Trophoblast cell (in vitro differentiated cells and primary cell): Measurements from ENCODE around the gene DCX.

Experiments
- DNase-seq, 2 donors: peaks; one replicate each; pipeline ENCODE4 v3.0.0-alpha.2; 2016
- H2AFZ ChIP-seq: 2 replicates; pipeline ENCODE4 v1.6.1; 2013; ENCODE audit warnings: low read length, moderate library complexity, mild to moderate bottlenecking; ENCODE audit not compliant: insufficient read depth, poor library complexity
- H2AK5ac ChIP-seq: 2 replicates; pipeline ENCODE4 v1.6.1; 2013; ENCODE audit warnings: mild to moderate bottlenecking, low read length
- H2BK120ac ChIP-seq: 2 replicates; pipeline ENCODE4 v1.6.1; 2013; ENCODE audit warnings: low read length, mild to moderate bottlenecking, moderate library complexity; ENCODE audit not compliant: insufficient read depth, poor library complexity
- H2BK12ac ChIP-seq: 2 replicates; pipeline ENCODE4 v1.6.1; 2013; ENCODE audit warnings: mild to moderate bottlenecking, low read length, moderate library complexity
- H2BK5ac ChIP-seq: 2 replicates; pipeline ENCODE4 v1.6.1; 2013; ENCODE audit warnings: low read length, low read depth, moderate library complexity, mild to moderate bottlenecking; ENCODE audit not compliant: poor library complexity
- H3K14ac ChIP-seq: 2 replicates; pipeline ENCODE4 v1.6.1; 2013; ENCODE audit warnings: mild to moderate bottlenecking, low read length
- H3K18ac ChIP-seq: 2 replicates; pipeline ENCODE4 v1.6.1; 2013; ENCODE audit warnings: mild to moderate bottlenecking, low read length
- H3K23ac ChIP-seq: 2 replicates; pipeline ENCODE4 v1.6.1; 2013; ENCODE audit warnings: low read length
- H3K27ac ChIP-seq: 2 replicates; pipeline ENCODE4 v1.5.1; 2013; ENCODE audit warnings: low read depth, mild to moderate bottlenecking, inconsistent platforms, low read length, moderate library complexity
- H3K27me3 ChIP-seq: 2 replicates; pipeline ENCODE4 v1.6.1; 2013; ENCODE audit warnings: inconsistent platforms, mild to moderate bottlenecking, low read length, moderate library complexity; ENCODE audit not compliant: insufficient read depth
- H3K36me3 ChIP-seq, 2 experiments: 1 replicate in 1 of 2; 2 replicates in 1 of 2; pipeline ENCODE4 v1.6.1; 2013; ENCODE audit warnings: low read length in 2 of 2, mild to moderate bottlenecking in 2 of 2, moderate library complexity in 1 of 2; ENCODE audit not compliant: insufficient read depth in 2 of 2, control insufficient read depth in 1 of 2
- H3K4ac ChIP-seq: 2 replicates; pipeline ENCODE4 v1.6.1; 2013; ENCODE audit warnings: low read depth, mild to moderate bottlenecking, low read length, moderate library complexity
- H3K4me1 ChIP-seq, 2 experiments: 1 replicate in 1 of 2; 2 replicates in 1 of 2; pipeline ENCODE4 v1.6.1; 2013; ENCODE audit warnings: low read length in 2 of 2, mild to moderate bottlenecking in 2 of 2, moderate library complexity in 1 of 2; ENCODE audit not compliant: insufficient read depth in 2 of 2, control insufficient read depth in 1 of 2
- H3K4me2 ChIP-seq: 2 replicates; pipeline ENCODE4 v1.6.1; 2013; ENCODE audit warnings: inconsistent platforms, mild to moderate bottlenecking, low read length, moderate library complexity
- H3K4me3 ChIP-seq: 2 replicates; pipeline ENCODE4 v1.5.1; 2013; ENCODE audit warnings: mild to moderate bottlenecking, low read depth, low read length, inconsistent platforms
- H3K79me1 ChIP-seq: one replicate; pipeline ENCODE4 v1.6.1; 2013; ENCODE audit warnings: low read length
- H3K79me2 ChIP-seq: 2 replicates; pipeline ENCODE4 v1.6.1; 2013; ENCODE audit warnings: low read length, mild to moderate bottlenecking; ENCODE audit not compliant: control insufficient read depth, insufficient read depth, poor library complexity
- H3K9ac ChIP-seq: 2 replicates; pipeline ENCODE4 v1.6.1; 2013; ENCODE audit warnings: mild to moderate bottlenecking, low read length
- H3K9me3 ChIP-seq: 2 replicates; pipeline ENCODE4 v1.6.1; 2013; ENCODE audit warnings: low read depth, mild to moderate bottlenecking, control low read depth, inconsistent platforms, low read length; ENCODE audit not compliant: insufficient read depth
- H4K12ac ChIP-seq: 2 replicates; pipeline ENCODE4 v1.6.1; 2013; ENCODE audit warnings: low read depth, mild to moderate bottlenecking, low read length, moderate library complexity
- H4K8ac ChIP-seq: 2 replicates; pipeline ENCODE4 v1.6.1; 2013; ENCODE audit warnings: low read depth, mild to moderate bottlenecking, low read length, moderate library complexity
- H4K91ac ChIP-seq: one replicate; pipeline ENCODE4 v1.6.1; 2013; ENCODE audit warnings: low read depth, mild to moderate bottlenecking, low read length, moderate library complexity
- WGBS: extraction: QIAGEN DNeasy Blood & Tissue Kit; methylation state at CpG from one replicate; pipeline ENCODE4 v1.1.7; 2013; ENCODE audit warnings: missing lambda C conversion rate; ENCODE audit not compliant: insufficient read length, insufficient coverage; ENCODE audit errors: extremely low coverage; 5-methylcytosine and 5-hydroxymethylcytosine counted together

The DCX gene

GRCh38 chrX:111329370-111329769 lies 82.6 kb downstream of the DCX start:
- H3K14ac ChIP-seq = no peak overlapping the region
- H3K9me3 ChIP-seq = no peaks in the 10 kb centered on the region
- no peak overlapping the region for H4K91ac ChIP-seq
- no peak overlapping the region for H2AK5ac ChIP-seq
- H3K18ac ChIP-seq = no peak overlapping the region
- peaks cover 0 to 5% of the 10 kb centered on the region in 2 experiments for H3K4me1 ChIP-seq
- no peak overlapping the region for H3K4me2 ChIP-seq
- no peak overlapping the region for H3K4ac ChIP-seq
- no peak overlapping the region for H2AFZ ChIP-seq
- H2BK12ac ChIP-seq = no peak overlapping the region
- no peaks in the 10 kb centered on the region for H3K36me3 ChIP-seq
- no peaks in the 10 kb centered on the region for H3K27me3 ChIP-seq
- no peak overlapping the region for H3K23ac ChIP-seq
- H3K79me1 ChIP-seq = no peaks in the 10 kb centered on the region
- H3K27ac ChIP-seq = no peak overlapping the region
- H3K9ac ChIP-seq = no peak overlapping the region
- H2BK5ac ChIP-seq = no peak overlapping the region
- H3K79me2 ChIP-seq = no peaks in the 10 kb centered on the region
- H3K4me3 ChIP-seq = no peak overlapping the region
- H4K12ac ChIP-seq = no peak overlapping the region
- no peak overlapping the region for H4K8ac ChIP-seq
- DNase-seq = no peak
- H2BK120ac ChIP-seq = no peak overlapping the region

- Histone ChIP-seq H3K4me1 (peaks cover 0 to 5% of the 10 kb centered on the region in 2 experiments), H4K91ac (no peak overlapping the region), H3K27ac (no peak overlapping the region), H3K79me2 (no peaks in the 10 kb centered on the region), H3K36me3 (no peaks in the 10 kb centered on the region), H3K23ac (no peak overlapping the region), H3K79me1 (no peaks in the 10 kb centered on the region), H2AFZ (no peak overlapping the region), H3K9me3 (no peaks in the 10 kb centered on the region), H2BK5ac (no peak overlapping the region), H3K9ac (no peak overlapping the region), H3K14ac (no peak overlapping the region), H4K12ac (no peak overlapping the region), H3K18ac (no peak overlapping the region), H3K4me2 (no peak overlapping the region), H2BK12ac (no peak overlapping the region), H2BK120ac (no peak overlapping the region), H4K8ac (no peak overlapping the region), H3K27me3 (no peaks in the 10 kb centered on the region), H2AK5ac (no peak overlapping the region), H3K4ac (no peak overlapping the region), H3K4me3 (no peak overlapping the region)
- DNase-seq = no peak
Observed at GRCh38 chrX:111328858-111329257, 83.1 kb downstream of the DCX start.

- Histone ChIP-seq H2BK12ac (no peak overlapping the region), H3K14ac (no peak overlapping the region), H2BK5ac (no peak overlapping the region), H3K36me3 (no peaks in the 10 kb centered on the region), H3K18ac (no peak overlapping the region), H3K23ac (no peak overlapping the region), H4K91ac (no peak overlapping the region), H3K4me1 (peaks cover 2 to 16% of the 10 kb centered on the region in 2 experiments), H3K9me3 (no peaks in the 10 kb centered on the region), H2BK120ac (no peak overlapping the region), H3K27ac (peak overlapping the region; percentile 58), H2AFZ (no peak overlapping the region), H4K8ac (no peak overlapping the region), H3K4me2 (no peak overlapping the region), H3K4ac (no peak overlapping the region), H3K27me3 (no peaks in the 10 kb centered on the region), H3K4me3 (no peak overlapping the region), H3K79me2 (no peaks in the 10 kb centered on the region), H4K12ac (no peak overlapping the region), H2AK5ac (no peak overlapping the region), H3K9ac (no peak overlapping the region), H3K79me1 (peaks cover 4% of the 10 kb centered on the region)
- peak; percentile 11 to 61 for DNase-seq
- no CpG with 5 or more reads among the region's 1 CpG for WGBS
Observed at GRCh38 chrX:111322231-111322855, 89.6 kb downstream of the DCX start.

GRCh38 chrX:111319451-111319850 lies 92.5 kb downstream of the DCX start:
- no peak overlapping the region for H3K4me3 ChIP-seq
- no peak overlapping the region for H3K18ac ChIP-seq

More at GRCh38 chrX:111319451-111319850, 92.5 kb downstream of the DCX start:
- Histone ChIP-seq H3K9me3 (no peaks in the 10 kb centered on the region), H3K14ac (no peak overlapping the region), H3K4ac (no peak overlapping the region), H3K36me3 (no peaks in the 10 kb centered on the region), H3K4me1 (peaks cover 2 to 11% of the 10 kb centered on the region in 2 experiments), H4K8ac (no peak overlapping the region), H3K79me1 (peaks cover 4% of the 10 kb centered on the region), H3K27me3 (no peaks in the 10 kb centered on the region), H2AFZ (no peak overlapping the region), H3K27ac (no peak overlapping the region), H2BK12ac (no peak overlapping the region), H4K12ac (no peak overlapping the region), H2BK5ac (no peak overlapping the region), H3K9ac (no peak overlapping the region), H3K4me2 (no peak overlapping the region), H3K23ac (no peak overlapping the region), H3K79me2 (no peaks in the 10 kb centered on the region), H2BK120ac (no peak overlapping the region), H4K91ac (no peak overlapping the region), H2AK5ac (no peak overlapping the region)
- peak in 1 of 2 donors; percentile 5 for DNase-seq
- WGBS = no CpG with 5 or more reads among the region's 4 CpGs
